K562 (cell line): Measurements from ENCODE around the gene ANXA4. TPM values are rescaled to one million over a fixed set of nuclear protein-coding genes. Genes with fewer than 3 reads are reported as not detected.
A peak's percentile ranks its signal among the peaks of the same experiment; 100 is the strongest.

Source experiments
- CUX1 ChIP-seq: fragments of 200-800 bp; sonication (Bioruptor generic); IDR thresholded peaks from 2 replicates; pipeline ENCODE4 v1.6.1; 2016; ENCODE audit warnings: missing genetic modification characterization, missing compliant biosample characterization
- DDX20 ChIP-seq: fragments of 450-650 bp; IDR thresholded peaks from 2 replicates; pipeline ENCODE4 v1.6.1; 2016; ENCODE audit warnings: missing genetic modification characterization, low read depth, mild to moderate bottlenecking, missing compliant biosample characterization, moderate library complexity
- EP400 ChIP-seq: fragments of 450-650 bp; IDR thresholded peaks from 2 replicates; pipeline ENCODE4 v1.6.1; 2017; ENCODE audit warnings: antibody characterized with exemption, mild to moderate bottlenecking, moderate library complexity
- FOXA3 ChIP-seq, 2 experiments: fragments of 450-650 bp in 1 of 2; sonication (generic) in 1 of 2; formaldehyde crosslinking; IDR thresholded peaks in 1 of 2; conservative IDR thresholded peaks in 1 of 2; 2 replicates each; pipeline versions ENCODE4 v1.4.0 to v1.8.0; 2020 to 2022; ENCODE audit warnings: mild to moderate bottlenecking in 2 of 2, missing genetic modification reagents in 1 of 2
- HNRNPLL ChIP-seq: fragments of 200-400 bp; formaldehyde crosslinking; IDR thresholded peaks from 2 replicates; pipeline ENCODE4 v1.6.1; 2017; ENCODE audit warnings: low read length, low read depth, mild to moderate bottlenecking; ENCODE audit not compliant: poor library complexity, severe bottlenecking
- LCOR ChIP-seq: sonication (generic); formaldehyde crosslinking; IDR thresholded peaks from 2 replicates; pipeline ENCODE4 v1.8.0; 2022; ENCODE audit warnings: mild to moderate bottlenecking, missing genetic modification reagents
- MEIS2 ChIP-seq: fragments of 450-650 bp; IDR thresholded peaks from 2 replicates; pipeline ENCODE4 v1.6.1; 2014; ENCODE audit warnings: mild to moderate bottlenecking; ENCODE audit not compliant: partially characterized antibody
- NCOA6 ChIP-seq: fragments of 450-650 bp; IDR thresholded peaks from 2 replicates; pipeline ENCODE4 v1.6.1; 2017; ENCODE audit warnings: mild to moderate bottlenecking
- NR2C2 ChIP-seq, 2 experiments: fragments of 200-800 bp in 1 of 2; sonication (Bioruptor generic) in 1 of 2; sonication (generic) in 1 of 2; formaldehyde crosslinking in 1 of 2; IDR thresholded peaks; 2 replicates each; pipeline versions ENCODE4 v1.6.1 to v1.8.0; 2016 to 2022; ENCODE audit warnings: mild to moderate bottlenecking in 1 of 2, missing compliant biosample characterization in 1 of 2, missing genetic modification characterization in 1 of 2, missing genetic modification reagents in 1 of 2
- RBM34 ChIP-seq: fragments of 200-400 bp; formaldehyde crosslinking; IDR thresholded peaks from 2 replicates; pipeline ENCODE4 v1.6.1; 2018; ENCODE audit warnings: low read length, borderline replicate concordance; ENCODE audit not compliant: insufficient read depth
- ZNF311 ChIP-seq: fragments of 250-450 bp; sonication (Bioruptor Pico); IDR thresholded peaks from 2 replicates; pipeline ENCODE4 v1.4.0; 2020; ENCODE audit warnings: mild to moderate bottlenecking, moderate library complexity
- polyA plus RNA-seq, 8 experiments: library from polyadenylated mRNA; depleted of rRNA in 4 of 8; stranded (reverse) in 5 of 8; unstranded in 3 of 8; fragments of >200 nt; fragmentation: Nextera tagmentation in 2 of 8; fragmentation: Illumina TruSeq in 1 of 8; extraction: Ambion mirVana in 2 of 8; extraction: Trizol in 1 of 8; gene quantifications; 2 replicates each; pipeline versions ENCODE4 v1.2.1 to v1.2.3, GENCODE V29; 2011 to 2014; ENCODE audit warnings: inconsistent platforms in 1 of 8, missing spikeins in 1 of 8
- total RNA-seq, 7 experiments: library from RNA; depleted of rRNA in 6 of 7; stranded (reverse); fragments of >200 nt in 6 of 7; fragmentation: Illumina TruSeq in 2 of 7; extraction: Trizol in 2 of 7; gene quantifications; 2 replicates each; pipeline versions ENCODE4 v1.2.1 to v1.2.3, GENCODE V29; 2011 to 2021; ENCODE audit warnings: low replicate concordance in 1 of 7

The ANXA4 gene
- total and polyA plus RNA-seq, 9 of the 15 experiments (the other 6 are each of a cell fraction or from before 2014, with no cell fraction given) = 3.4 to 13.6 (median 11.6) TPM

GRCh38 chr2:69734035-69734611 is 7.8 kb upstream of the ANXA4 start (continued):
- TF ChIP-seq CUX1 (CRISPR knock-in tag) (0 out of 2 replicates have a peak, but pooled peaks have one; percentile 49), RBM34 (no peak), FOXA3 (CRISPR knock-in tag; conservative IDR thresholded peaks at IDR 0.05 in 1 of 2, IDR thresholded peaks at IDR 0.05 in 1 of 2) (no peak), LCOR (no peak), NCOA6 (no peak), ZNF311 (peak; percentile 86), DDX20 (tag) (peak; percentile 68; the same call in 1 of the 2 replicates), MEIS2 (peak; percentile 33), NR2C2 (CRISPR knock-in tag; IDR thresholded peaks at IDR 0.05) (no peak), NR2C2 (tag; IDR thresholded peaks at IDR 0.05) (peak; percentile 49), EP400 (no peak), HNRNPLL (no peak)
